Activated naive CD8-positive, alpha-beta T cell treated with anti-CD3 and anti-CD28 coated beads for 36 hours (primary cell): ENCODE results near the gene FCF1. TPM values are rescaled to one million over a fixed set of nuclear protein-coding genes. Genes with fewer than 3 reads are reported as not detected.
"Not testable (repeated sequence)": the region's sequence is repeated elsewhere in the genome, so short reads cannot be mapped to it uniquely, and the experiment has no call there.

Experiments used
- DNase-seq: peaks from one replicate; pipeline ENCODE4 v3.0.0; 2021
- H3K27ac Mint-ChIP-seq: one replicate; pipeline ENCODE4 v1.8.0; 2022; ENCODE audit warnings: mild to moderate bottlenecking, moderate library complexity, mixed read lengths
- H3K27me3 Mint-ChIP-seq: one replicate; pipeline ENCODE4 v1.8.0; 2022; ENCODE audit warnings: mild to moderate bottlenecking, mixed read lengths
- H3K36me3 Mint-ChIP-seq: one replicate; pipeline ENCODE4 v1.8.0; 2021; ENCODE audit warnings: mild to moderate bottlenecking, mixed read lengths
- H3K4me1 Mint-ChIP-seq: one replicate; pipeline ENCODE4 v1.8.0; 2021; ENCODE audit warnings: mixed read lengths
- H3K4me3 Mint-ChIP-seq: one replicate; pipeline ENCODE4 v1.8.0; 2022; ENCODE audit warnings: mild to moderate bottlenecking, moderate library complexity, mixed read lengths
- H3K9me3 Mint-ChIP-seq: one replicate; pipeline ENCODE4 v1.8.0; 2022; ENCODE audit warnings: mixed read lengths
- total RNA-seq, 2 experiments: library from RNA; stranded (reverse); gene quantifications; one replicate each; pipeline ENCODE4 v1.2.3, GENCODE V29; 2021

The FCF1 gene
- total RNA-seq, 2 experiments from 2014 or later = 95.5 to 103 TPM

DNA sequence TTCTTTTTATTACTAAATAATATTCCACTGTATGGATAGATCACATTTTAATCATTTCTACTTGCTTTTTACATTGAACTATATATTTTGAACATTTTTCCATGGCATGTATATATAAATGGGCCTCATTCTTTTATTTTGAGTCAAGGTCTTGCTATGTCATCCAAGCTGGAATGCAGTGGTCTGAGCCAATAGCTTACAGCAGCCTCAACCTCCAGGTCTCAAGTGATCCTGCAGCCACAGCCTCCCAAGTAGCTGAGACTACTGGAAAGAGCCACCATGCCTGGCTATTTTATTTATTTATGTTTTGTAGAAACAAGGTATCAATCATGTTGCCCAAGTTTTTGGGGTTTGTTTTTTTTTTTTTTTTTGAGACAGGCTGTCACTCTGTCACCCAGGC lies 7.6 kb downstream of the FCF1 start:
- H3K4me1 Mint-ChIP-seq = peaks cover 2% of the 10 kb centered on the region
- no peaks in the 10 kb centered on the region for H3K9me3 Mint-ChIP-seq
- no peak overlapping the region for H3K27ac Mint-ChIP-seq
- H3K36me3 Mint-ChIP-seq = peaks cover 20% of the 10 kb centered on the region
- no peaks in the 10 kb centered on the region for H3K27me3 Mint-ChIP-seq
- H3K4me3 Mint-ChIP-seq = no peak overlapping the region
- DNase-seq = no peak

DNA sequence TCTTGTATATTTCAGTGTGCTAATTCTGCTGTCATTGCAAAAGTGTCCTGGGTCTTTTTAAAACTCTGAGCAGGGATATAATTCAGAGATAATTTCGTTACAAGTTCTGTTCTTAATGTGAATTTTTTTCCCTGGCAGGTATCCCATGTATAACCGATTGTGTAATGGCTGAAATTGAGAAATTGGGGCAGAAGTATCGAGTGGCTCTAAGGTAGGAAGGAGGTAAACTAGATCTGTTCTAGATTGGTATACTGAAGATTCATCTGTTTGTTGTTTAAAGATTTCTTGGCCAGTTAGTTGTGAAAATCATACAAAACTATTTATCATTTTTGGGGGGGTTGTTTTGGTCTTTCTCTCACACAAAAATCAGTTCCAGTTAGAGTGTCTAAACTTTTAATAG lies 10.2 kb downstream of the FCF1 start:
- no peak for DNase-seq
- no peaks in the 10 kb centered on the region for H3K27me3 Mint-ChIP-seq
- H3K4me3 Mint-ChIP-seq = no peak overlapping the region
- no peak overlapping the region for H3K27ac Mint-ChIP-seq
- H3K9me3 Mint-ChIP-seq = no peaks in the 10 kb centered on the region
- H3K4me1 Mint-ChIP-seq = no peaks in the 10 kb centered on the region
- peaks cover 25% of the 10 kb centered on the region for H3K36me3 Mint-ChIP-seq

DNA sequence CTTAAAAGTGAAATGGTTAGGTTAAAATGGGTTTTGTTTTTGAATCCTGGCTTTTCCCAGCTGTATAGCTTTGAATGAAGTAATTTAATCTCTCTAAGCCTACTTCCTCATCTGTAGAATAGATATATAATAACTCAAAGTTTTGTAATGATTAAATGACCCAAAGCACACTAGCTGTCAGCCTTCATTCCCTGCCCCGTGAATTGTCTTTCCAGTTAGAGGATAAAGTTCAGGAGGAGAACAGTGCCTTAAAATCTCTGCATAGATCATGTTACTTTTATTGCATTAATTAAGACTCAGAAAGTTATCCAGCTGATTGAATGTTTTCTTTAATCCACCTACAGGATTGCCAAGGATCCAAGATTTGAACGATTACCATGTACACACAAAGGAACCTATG lies 19.4 kb downstream of the FCF1 start:
- Mint-ChIP-seq H3K27ac (no peak overlapping the region), H3K4me1 (no peaks in the 10 kb centered on the region), H3K36me3 (peaks cover 17% of the 10 kb centered on the region), H3K9me3 (no peaks in the 10 kb centered on the region), H3K27me3 (no peaks in the 10 kb centered on the region), H3K4me3 (no peak overlapping the region)
- no peak for DNase-seq

DNA sequence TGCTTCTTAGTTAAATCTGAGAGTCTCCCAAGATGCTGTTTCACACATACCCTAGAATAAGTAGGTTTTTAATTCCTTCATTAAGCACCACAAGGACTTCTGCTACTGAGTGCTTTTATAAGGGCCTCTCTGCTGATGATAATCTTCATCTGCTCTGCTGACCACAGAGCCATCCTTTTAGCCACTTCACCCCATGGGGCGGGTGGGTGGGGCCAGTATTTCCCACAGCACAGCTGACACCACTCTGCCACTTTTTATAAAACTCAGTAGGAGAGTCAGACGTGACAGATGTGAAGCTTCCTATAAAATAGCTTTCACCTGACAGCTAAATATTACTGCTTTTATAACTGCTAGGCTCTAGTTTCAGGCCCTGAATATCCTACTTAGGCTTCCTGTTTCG lies 20.3 kb downstream of the FCF1 start:
- Mint-ChIP-seq H3K27ac (no peak overlapping the region), H3K9me3 (no peaks in the 10 kb centered on the region), H3K4me3 (no peak overlapping the region), H3K4me1 (no peaks in the 10 kb centered on the region), H3K36me3 (peaks cover 19% of the 10 kb centered on the region), H3K27me3 (no peaks in the 10 kb centered on the region)
- no peak for DNase-seq

DNA sequence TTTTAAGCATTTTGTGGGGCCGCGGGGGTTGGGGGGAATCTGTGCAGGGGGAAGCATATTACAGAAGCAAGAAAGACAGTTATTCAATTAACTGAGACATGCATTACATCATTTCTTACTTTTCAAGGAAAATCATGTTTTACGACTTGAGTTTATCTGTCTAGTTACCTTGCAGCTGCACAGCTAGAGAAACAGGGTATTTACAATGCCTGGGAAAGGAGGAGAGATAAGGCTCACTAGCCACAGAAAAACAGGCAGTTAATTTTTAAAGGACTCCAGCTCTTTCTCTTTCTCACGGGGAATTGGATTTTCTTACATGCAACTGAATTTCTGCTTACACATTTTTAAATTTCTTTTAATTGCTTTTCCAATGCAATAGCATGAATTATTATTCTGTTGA lies 22.2 kb downstream of the FCF1 start:
- Mint-ChIP-seq H3K4me3 (no peak overlapping the region), H3K4me1 (no peaks in the 10 kb centered on the region), H3K27me3 (no peaks in the 10 kb centered on the region), H3K9me3 (no peaks in the 10 kb centered on the region), H3K27ac (no peak overlapping the region), H3K36me3 (peaks cover 29% of the 10 kb centered on the region)
- DNase-seq = no peak

DNA sequence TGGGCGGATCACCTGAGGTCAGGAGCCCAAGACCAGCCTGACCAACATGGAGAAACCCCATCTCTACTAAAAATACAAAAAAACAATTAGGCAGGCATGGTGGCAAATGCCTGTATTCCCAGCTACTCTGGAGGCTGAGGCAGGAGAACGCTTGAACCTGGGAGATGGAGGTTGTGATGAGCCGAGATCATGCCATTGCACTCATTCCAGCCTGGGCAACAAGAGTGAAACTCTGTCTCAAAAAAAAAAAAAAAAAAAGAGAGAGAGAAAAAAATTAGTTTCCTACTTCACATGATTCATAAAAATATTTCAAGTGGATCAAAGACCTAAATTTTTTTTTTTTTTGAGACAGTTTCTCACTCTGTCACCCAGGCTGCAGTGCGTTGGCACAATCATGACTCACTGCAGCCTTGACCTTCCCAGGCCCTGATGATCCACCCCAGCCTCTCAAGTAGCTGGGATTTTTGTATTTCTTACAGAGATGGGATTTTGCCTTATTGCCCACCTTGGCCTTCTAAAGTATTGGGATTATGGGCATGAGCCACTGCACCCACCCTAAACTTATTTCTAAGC lies 24.9 kb downstream of the FCF1 start:
- Mint-ChIP-seq H3K9me3 (no peaks in the 10 kb centered on the region), H3K4me3 (no peak overlapping the region), H3K27me3 (no peaks in the 10 kb centered on the region), H3K36me3 (peaks cover 27% of the 10 kb centered on the region), H3K27ac (no peak overlapping the region), H3K4me1 (no peaks in the 10 kb centered on the region)
- DNase-seq = peak; percentile 10

DNA sequence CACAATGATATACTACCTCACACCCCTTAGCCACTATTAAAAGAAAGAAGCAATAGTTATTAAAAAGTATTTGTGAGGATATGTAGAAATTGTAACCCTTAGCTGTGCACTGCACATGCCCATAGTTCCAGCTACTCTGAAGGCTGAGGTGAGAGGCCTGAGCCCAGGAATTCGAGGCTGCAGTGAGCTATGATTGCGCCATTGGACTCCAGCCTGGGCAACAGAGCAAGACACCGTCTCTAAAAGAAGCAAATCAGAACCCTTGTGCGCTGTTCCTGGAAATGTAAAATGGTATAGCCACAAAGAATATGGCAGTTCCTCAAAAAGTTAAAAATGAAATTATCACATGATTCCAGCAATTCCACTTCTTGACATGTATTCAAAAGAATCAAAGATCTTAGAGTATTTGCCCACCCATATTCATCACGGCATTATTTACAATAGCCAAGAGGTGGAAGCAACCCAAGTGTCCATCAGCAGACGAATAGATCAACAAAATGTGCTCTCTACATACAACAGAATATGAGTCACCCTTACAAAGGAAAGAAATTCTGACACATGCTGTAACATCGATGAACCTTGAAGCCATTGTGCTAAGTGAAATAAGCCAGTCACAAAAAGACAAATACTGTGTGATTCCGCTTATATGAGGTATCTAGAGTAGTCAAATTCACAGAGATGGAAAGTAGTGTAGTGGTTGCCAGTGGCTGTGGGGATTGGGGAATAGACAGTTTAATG lies 26.5 kb downstream of the FCF1 start:
- H3K9me3 Mint-ChIP-seq = no peaks in the 10 kb centered on the region
- no peak overlapping the region for H3K27ac Mint-ChIP-seq
- DNase-seq = no peak
- H3K4me3 Mint-ChIP-seq = no peak overlapping the region
- peaks cover 24% of the 10 kb centered on the region for H3K36me3 Mint-ChIP-seq
- peaks cover 8% of the 10 kb centered on the region for H3K4me1 Mint-ChIP-seq
- H3K27me3 Mint-ChIP-seq = no peaks in the 10 kb centered on the region

DNA sequence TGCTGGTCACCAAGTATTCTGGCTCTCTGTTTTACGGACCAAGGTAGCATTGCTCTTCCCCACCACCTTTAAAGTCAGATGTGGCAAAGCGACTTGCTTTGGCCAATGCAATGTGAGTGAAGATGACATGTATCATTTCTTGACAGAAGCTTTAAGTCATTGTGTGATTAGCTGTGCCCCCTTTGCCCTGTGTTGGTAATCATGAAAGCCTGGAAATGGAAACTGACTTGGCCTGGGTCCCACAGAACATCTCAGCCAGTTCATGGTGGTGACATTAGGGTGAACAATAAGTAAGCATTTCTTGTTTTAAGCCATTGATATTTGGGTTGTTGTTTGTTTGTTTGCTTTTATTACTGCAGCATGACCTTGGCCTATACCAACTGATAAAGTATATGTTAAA lies 34.3 kb downstream of the FCF1 start:
- Mint-ChIP-seq H3K9me3 (peaks cover 4% of the 10 kb centered on the region), H3K36me3 (no peaks in the 10 kb centered on the region), H3K27ac (no peak overlapping the region), H3K27me3 (no peaks in the 10 kb centered on the region), H3K4me1 (peaks cover 8% of the 10 kb centered on the region), H3K4me3 (no peak overlapping the region)
- no peak for DNase-seq

DNA sequence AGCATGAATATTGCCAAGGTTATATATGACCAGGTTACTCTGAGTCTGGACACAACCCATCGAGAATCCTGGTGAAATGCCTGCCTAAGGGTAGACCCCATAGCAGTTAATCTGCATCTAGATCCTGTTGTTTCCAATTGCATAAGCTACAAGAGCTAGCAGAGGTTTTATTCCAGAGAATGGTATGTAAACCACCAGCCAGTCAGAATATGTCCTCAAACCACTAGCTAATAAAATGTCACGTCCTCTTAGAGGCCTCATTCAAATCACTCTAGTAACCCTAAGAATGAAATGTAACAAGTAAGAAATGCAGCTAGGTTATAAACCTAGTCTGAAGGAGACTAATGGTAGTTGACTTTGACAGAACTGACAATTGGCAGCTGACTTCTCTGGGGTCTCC lies 41.2 kb downstream of the FCF1 start:
- Mint-ChIP-seq H3K9me3 (peaks cover 9% of the 10 kb centered on the region), H3K4me3 (no peak overlapping the region), H3K4me1 (no peaks in the 10 kb centered on the region), H3K27ac (no peak overlapping the region), H3K36me3 (peaks cover 4% of the 10 kb centered on the region), H3K27me3 (peaks cover 3% of the 10 kb centered on the region)
- no peak for DNase-seq

DNA sequence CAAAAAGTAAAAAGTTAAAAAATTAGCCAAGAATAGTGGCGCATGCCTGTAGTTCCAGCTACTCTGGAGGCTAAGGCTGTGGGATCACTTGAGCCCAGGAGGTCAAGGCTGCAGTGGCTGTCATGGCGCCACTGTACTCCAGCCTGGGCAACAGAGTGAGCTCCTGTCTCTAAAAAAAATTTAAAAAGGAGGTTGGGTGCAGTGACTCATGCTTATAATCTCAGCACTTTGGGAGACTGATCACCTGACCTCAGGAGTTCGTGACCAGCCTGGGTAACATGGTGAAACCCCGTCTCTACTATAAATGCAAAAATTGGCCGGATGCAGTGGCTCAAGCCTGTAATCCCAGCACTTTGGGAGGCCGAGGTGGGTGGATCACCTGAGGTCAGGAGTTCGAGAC lies 42.0 kb downstream of the FCF1 start:
- Mint-ChIP-seq H3K9me3 (peaks cover 9% of the 10 kb centered on the region), H3K4me1 (no peaks in the 10 kb centered on the region), H3K36me3 (peaks cover 4% of the 10 kb centered on the region), H3K27me3 (peaks cover 3% of the 10 kb centered on the region), H3K27ac (no peak overlapping the region), H3K4me3 (no peak overlapping the region)
- DNase-seq = no peak

DNA sequence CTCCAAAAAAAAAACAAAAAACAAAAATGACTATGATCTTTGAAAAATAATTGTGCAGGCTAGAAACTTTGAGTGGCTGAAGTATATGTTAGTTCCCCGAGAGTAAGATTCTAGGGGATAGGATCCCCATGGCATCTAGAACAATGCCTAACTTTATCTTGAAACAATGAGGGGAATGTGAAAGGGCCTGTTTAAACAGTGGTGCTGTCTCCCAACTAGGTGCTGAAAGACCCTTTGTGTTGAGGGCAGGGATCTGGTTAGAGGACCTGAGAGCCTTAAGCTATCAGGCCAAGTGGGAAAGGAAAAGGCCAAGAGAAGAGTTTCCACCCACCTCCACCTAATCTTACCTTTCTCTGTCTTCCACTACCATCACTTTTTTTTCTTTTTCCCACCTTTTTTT lies 43.4 kb downstream of the FCF1 start:
- Mint-ChIP-seq H3K36me3 (peaks cover 4% of the 10 kb centered on the region), H3K27me3 (peaks cover 3% of the 10 kb centered on the region), H3K9me3 (peaks cover 9% of the 10 kb centered on the region), H3K4me1 (no peaks in the 10 kb centered on the region), H3K4me3 (no peak overlapping the region), H3K27ac (no peak overlapping the region)
- DNase-seq = no peak

DNA sequence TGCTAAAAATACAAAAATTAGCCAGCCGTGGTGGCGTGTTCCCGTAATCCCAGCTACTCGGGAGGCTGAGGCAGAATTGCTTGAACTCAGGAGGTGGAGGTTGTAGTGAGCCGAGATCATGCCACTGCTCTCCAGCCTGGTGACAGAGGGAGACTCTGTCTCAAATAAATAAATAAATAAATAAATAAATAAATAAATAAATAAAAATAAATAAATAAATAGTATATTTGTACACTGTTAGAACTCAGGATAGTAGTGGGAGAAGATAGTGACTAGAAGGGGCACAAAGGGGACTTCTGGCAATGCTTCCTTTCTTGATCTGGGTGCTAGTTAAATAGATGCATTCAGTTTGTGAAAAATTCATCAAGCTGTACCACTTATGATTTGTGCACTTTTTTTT lies 45.6 kb downstream of the FCF1 start:
- not testable (repeated sequence) for H3K4me1 Mint-ChIP-seq, H3K9me3 Mint-ChIP-seq, DNase-seq, H3K36me3 Mint-ChIP-seq, H3K27ac Mint-ChIP-seq, H3K4me3 Mint-ChIP-seq, H3K27me3 Mint-ChIP-seq

DNA sequence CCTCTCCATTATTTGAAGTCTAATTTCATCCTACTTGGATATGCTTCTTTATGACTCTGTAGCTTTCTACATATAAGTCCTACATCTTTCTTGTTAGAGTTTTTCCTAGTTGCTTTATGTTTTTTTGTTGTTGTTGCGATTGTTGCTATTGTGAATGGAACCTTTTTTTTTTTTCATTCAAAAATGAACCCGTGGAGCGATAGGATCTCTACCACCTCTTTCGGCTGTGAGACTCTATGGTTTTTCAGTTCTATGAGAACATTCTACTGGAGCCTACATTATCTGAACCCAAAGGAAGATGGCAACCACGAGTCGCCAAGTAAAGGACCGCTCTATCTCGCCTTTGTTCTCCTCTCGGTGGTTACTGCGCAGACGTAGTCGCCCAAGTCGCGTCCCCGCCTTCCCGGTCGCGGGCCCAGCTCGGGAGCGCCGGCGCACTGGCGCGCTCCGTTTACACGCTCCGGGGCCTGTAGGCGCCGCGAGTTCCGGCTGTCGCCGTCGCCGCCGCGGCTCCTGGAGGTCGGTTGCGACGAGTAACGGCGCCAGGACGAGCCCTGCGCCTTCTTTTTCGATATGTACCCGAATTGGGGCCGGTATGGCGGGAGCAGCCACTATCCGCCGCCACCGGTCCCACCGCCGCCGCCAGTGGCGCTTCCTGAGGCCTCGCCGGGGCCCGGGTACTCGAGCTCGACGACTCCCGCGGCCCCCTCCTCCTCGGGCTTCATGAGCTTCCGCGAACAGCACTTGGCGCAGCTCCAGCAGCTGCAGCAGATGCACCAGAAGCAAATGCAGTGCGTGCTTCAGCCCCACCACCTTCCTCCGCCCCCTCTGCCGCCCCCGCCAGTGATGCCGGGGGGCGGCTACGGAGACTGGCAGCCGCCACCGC lies 50.2 kb downstream of the FCF1 start, which contains the start of gene YLPM1:
Gene YLPM1 (plus strand): TSS at position 400 of the 886 bp plus-strand sequence. CDS start 174 bp downstream, at position 574.
- Mint-ChIP-seq H3K9me3 (no peaks in the 10 kb centered on the region), H3K4me3 (peak within 1 kb of the TSS; percentile 98), H3K36me3 (peaks cover 27% of the 10 kb centered on the region), H3K4me1 (peaks cover 41% of the 10 kb centered on the region), H3K27ac (peak within 1 kb of the TSS; percentile 89), H3K27me3 (no peaks in the 10 kb centered on the region)
- DNase-seq = peak; percentile 91

DNA sequence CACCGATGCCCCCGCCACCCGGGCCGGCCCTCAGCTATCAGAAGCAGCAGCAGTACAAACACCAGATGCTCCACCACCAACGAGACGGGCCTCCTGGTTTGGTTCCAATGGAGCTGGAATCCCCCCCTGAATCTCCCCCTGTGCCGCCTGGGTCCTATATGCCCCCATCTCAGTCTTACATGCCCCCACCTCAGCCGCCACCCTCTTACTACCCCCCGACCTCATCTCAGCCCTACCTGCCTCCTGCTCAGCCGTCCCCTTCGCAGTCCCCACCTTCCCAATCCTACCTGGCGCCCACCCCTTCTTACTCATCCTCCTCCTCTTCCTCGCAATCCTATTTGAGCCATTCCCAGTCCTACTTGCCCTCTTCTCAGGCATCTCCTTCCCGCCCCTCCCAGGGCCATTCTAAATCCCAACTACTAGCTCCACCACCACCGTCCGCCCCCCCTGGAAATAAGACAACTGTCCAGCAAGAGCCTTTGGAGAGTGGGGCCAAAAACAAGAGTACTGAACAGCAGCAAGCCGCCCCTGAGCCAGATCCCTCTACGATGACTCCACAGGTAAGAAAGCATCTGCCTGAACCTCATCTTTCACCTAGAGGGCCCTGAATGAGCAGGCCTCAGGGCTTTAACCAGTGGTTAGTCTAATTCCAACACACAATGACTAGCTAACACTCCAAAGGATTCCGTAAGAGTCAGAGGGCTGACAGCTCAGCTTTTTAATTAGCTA lies 51.0 kb downstream of the FCF1 start:
- Mint-ChIP-seq H3K27me3 (no peaks in the 10 kb centered on the region), H3K4me1 (peaks cover 47% of the 10 kb centered on the region), H3K9me3 (no peaks in the 10 kb centered on the region), H3K36me3 (peaks cover 30% of the 10 kb centered on the region), H3K4me3 (peak overlapping the region; percentile 98), H3K27ac (peak overlapping the region; percentile 89)
- peak; percentile 9 for DNase-seq

DNA sequence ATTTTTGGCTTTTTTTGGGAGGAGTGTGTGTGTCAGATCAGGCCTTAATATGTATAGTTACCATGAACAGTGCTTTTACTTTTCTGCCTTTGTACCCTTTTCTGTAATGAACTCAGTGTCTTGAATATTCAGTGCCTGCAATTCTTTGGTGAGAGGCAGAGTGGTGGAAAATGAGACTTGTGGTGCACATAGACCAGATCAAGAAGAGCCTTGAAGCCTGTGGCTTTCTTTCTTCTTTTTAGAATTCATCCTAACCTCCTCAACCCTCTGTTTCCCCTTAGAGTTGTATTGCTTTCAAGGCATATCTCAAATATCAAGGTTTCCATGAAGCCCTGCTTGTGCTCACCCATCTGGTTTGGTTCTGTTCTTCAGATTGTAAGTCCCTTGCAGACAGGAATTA lies 52.8 kb downstream of the FCF1 start:
- Mint-ChIP-seq H3K27me3 (no peaks in the 10 kb centered on the region), H3K4me3 (peak overlapping the region; percentile 98), H3K36me3 (peaks cover 34% of the 10 kb centered on the region), H3K4me1 (peaks cover 49% of the 10 kb centered on the region), H3K9me3 (no peaks in the 10 kb centered on the region), H3K27ac (peak overlapping the region; percentile 55)
- DNase-seq = peak; percentile 8
